Peyer's patch (tissue), 4 donors: Measurements from ENCODE around the gene PSMC6.

Experiments
- POLR2A ChIP-seq, 2 donors: fragments of 450-650 bp; IDR thresholded peaks; one replicate each; pipeline ENCODE4 v1.5.1; 2017; ENCODE audit warnings: antibody characterized with exemption in 2 of 2, mild to moderate bottlenecking in 2 of 2, moderate library complexity in 2 of 2
- TF ChIP-seq, protein P1 (sequence below), 6 experiments: fragments of 450-650 bp in 4 of 6; fragments of 200-600 bp in 2 of 6; sonication (generic) in 1 of 6; IDR thresholded peaks; one replicate each; pipeline ENCODE4 v1.5.1; 2017 to 2019; ENCODE audit warnings: antibody characterized with exemption in 6 of 6, mild to moderate bottlenecking in 3 of 6, moderate library complexity in 1 of 6

DNA sequence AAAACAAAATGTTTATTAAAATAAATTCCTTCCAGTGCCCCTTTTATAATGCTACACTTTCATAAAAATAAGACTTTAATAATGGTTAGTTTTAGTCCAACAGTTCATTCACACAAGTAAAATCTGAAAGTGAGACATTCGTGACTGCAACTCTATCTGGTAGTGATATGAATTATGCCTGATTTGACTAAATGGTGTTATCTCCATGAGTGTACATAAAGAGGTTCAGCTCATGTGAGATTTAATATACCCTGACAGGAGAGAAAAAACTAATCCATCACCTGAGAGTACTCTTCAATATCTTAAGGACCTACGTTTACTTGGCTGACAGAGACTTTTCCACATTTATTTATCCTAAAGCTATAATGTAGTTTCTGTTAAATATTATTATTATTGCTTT is 45.7 kb upstream of the PSMC6 start:
- TF ChIP-seq, protein P1, sequence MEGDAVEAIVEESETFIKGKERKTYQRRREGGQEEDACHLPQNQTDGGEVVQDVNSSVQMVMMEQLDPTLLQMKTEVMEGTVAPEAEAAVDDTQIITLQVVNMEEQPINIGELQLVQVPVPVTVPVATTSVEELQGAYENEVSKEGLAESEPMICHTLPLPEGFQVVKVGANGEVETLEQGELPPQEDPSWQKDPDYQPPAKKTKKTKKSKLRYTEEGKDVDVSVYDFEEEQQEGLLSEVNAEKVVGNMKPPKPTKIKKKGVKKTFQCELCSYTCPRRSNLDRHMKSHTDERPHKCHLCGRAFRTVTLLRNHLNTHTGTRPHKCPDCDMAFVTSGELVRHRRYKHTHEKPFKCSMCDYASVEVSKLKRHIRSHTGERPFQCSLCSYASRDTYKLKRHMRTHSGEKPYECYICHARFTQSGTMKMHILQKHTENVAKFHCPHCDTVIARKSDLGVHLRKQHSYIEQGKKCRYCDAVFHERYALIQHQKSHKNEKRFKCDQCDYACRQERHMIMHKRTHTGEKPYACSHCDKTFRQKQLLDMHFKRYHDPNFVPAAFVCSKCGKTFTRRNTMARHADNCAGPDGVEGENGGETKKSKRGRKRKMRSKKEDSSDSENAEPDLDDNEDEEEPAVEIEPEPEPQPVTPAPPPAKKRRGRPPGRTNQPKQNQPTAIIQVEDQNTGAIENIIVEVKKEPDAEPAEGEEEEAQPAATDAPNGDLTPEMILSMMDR (IDR thresholded peaks at IDR 0.05), result no peak
- TF ChIP-seq POLR2A (IDR thresholded peaks at IDR 0.05), result no peak
